DMS53 (cell line): ENCODE data around the gene ASCL5.

Experiments
- DNase-seq: peaks from one replicate; lab custom pipeline; 2025; lab: John Stamatoyannopoulos, UW

The ASCL5 gene

GRCh38 chr1:201153474-201154388 lies 26.7 kb upstream of the ASCL5 start:
- peak; percentile 89 for DNase-seq

- DNase-seq = peak; percentile 92
These were observed 22.4 kb upstream of the ASCL5 start for GRCh38 chr1:201149400-201149799.

- no peak for DNase-seq
These were observed 20.5 kb upstream of the ASCL5 start for GRCh38 chr1:201147396-201148015.

GRCh38 chr1:201146626-201147390 lies 19.8 kb upstream of the ASCL5 start:
- DNase-seq = no peak

GRCh38 chr1:201145816-201146215 lies 18.8 kb upstream of the ASCL5 start:
- no peak for DNase-seq

- DNase-seq = no peak
These were observed 18.1 kb upstream of the ASCL5 start for GRCh38 chr1:201145132-201145531.

GRCh38 chr1:201144701-201145100 lies 17.7 kb upstream of the ASCL5 start:
- DNase-seq = no peak

- no peak for DNase-seq
These were observed 17.0 kb upstream of the ASCL5 start for GRCh38 chr1:201143726-201144635.

GRCh38 chr1:201142849-201143725 lies 16.1 kb upstream of the ASCL5 start:
- DNase-seq = no peak

- DNase-seq = no peak
These were observed 15.2 kb upstream of the ASCL5 start for GRCh38 chr1:201142011-201142848.

- DNase-seq = no peak
These were observed 14.4 kb upstream of the ASCL5 start for GRCh38 chr1:201141418-201141817.

- DNase-seq = no peak
These were observed 13.9 kb upstream of the ASCL5 start for GRCh38 chr1:201140941-201141260.

GRCh38 chr1:201140235-201140940 lies 13.4 kb upstream of the ASCL5 start:
- DNase-seq = no peak

- DNase-seq = no peak
These were observed 12.8 kb upstream of the ASCL5 start for GRCh38 chr1:201139756-201140155.

- DNase-seq = no peak
These were observed 12.3 kb upstream of the ASCL5 start for GRCh38 chr1:201139306-201139705.

GRCh38 chr1:201138311-201138840 lies 11.4 kb upstream of the ASCL5 start:
- no peak for DNase-seq

- no peak for DNase-seq
These were observed 10.8 kb upstream of the ASCL5 start for GRCh38 chr1:201137579-201138310.

- DNase-seq = no peak
These were observed 10.0 kb upstream of the ASCL5 start for GRCh38 chr1:201137024-201137392.
